GM23338 (cell line): ENCODE data around the gene MATCAP1. TPM values are rescaled to one million over a fixed set of nuclear protein-coding genes. Genes with fewer than 3 reads are reported as not detected.

Source experiments
- ATAC-seq: fragments of 200-7000 bp; cut with Tn5 transposase; 3 replicates; pipeline ENCODE4 v1.9.1; 2020
- DNase-seq: peaks from one replicate; pipeline ENCODE4 v3.0.0-alpha.2; 2015; ENCODE audit warnings: low spot score
- H2AFZ ChIP-seq: fragments of 200-600 bp; sonication (generic); 2 replicates; pipeline ENCODE4 v1.8.0; 2016; ENCODE audit warnings: antibody characterized with exemption, mild to moderate bottlenecking, moderate library complexity
- H3F3A ChIP-seq: fragments of 200-600 bp; sonication (generic); replicated peaks from 2 replicates; pipeline ENCODE4 v1.8.0; 2017; ENCODE audit warnings: antibody characterized with exemption, mixed run types, low read depth
- H3K27ac ChIP-seq: fragments of 200-600 bp; sonication (generic); 2 replicates; pipeline ENCODE4 v1.6.1; 2016; ENCODE audit warnings: low read depth
- H3K27me3 ChIP-seq: fragments of 200-600 bp; sonication (generic); 2 replicates; pipeline ENCODE4 v1.8.0; 2016; ENCODE audit warnings: mild to moderate bottlenecking, mixed run types, moderate library complexity; ENCODE audit not compliant: insufficient read depth
- H3K36me3 ChIP-seq: fragments of 200-600 bp; sonication (generic); 2 replicates; pipeline ENCODE4 v1.8.0; 2016; ENCODE audit warnings: mild to moderate bottlenecking; ENCODE audit not compliant: insufficient read depth
- H3K4me1 ChIP-seq: fragments of 200-600 bp; sonication (generic); 2 replicates; pipeline ENCODE4 v1.8.0; 2016; ENCODE audit warnings: mild to moderate bottlenecking, moderate library complexity; ENCODE audit not compliant: insufficient read depth
- H3K4me2 ChIP-seq: fragments of 200-600 bp; sonication (generic); 2 replicates; pipeline ENCODE4 v1.7.1; 2017; ENCODE audit warnings: mixed run types
- H3K4me3 ChIP-seq: fragments of 200-600 bp; sonication (generic); 2 replicates; pipeline ENCODE4 v1.6.1; 2016; ENCODE audit warnings: mixed run types
- H3K79me2 ChIP-seq: fragments of 200-600 bp; sonication (generic); replicated peaks from 2 replicates; pipeline ENCODE4 v1.8.0; 2017; ENCODE audit warnings: mild to moderate bottlenecking; ENCODE audit not compliant: insufficient read depth
- H3K9me2 ChIP-seq: fragments of 200-600 bp; sonication (generic); 2 replicates; pipeline ENCODE4 v1.8.0; 2017; ENCODE audit not compliant: insufficient read depth
- H4K20me1 ChIP-seq: fragments of 200-600 bp; sonication (generic); replicated peaks from 2 replicates; pipeline ENCODE4 v1.8.0; 2017; ENCODE audit warnings: mild to moderate bottlenecking; ENCODE audit not compliant: insufficient read depth
- H3K27ac Mint-ChIP-seq: 2 replicates; pipeline ENCODE4 v1.8.0; 2020; ENCODE audit warnings: inconsistent platforms, mild to moderate bottlenecking, moderate library complexity, mixed read lengths
- H3K27me3 Mint-ChIP-seq: 3 replicates; pipeline ENCODE4 v1.8.0; 2022; ENCODE audit warnings: low read depth, mild to moderate bottlenecking, moderate library complexity, mixed read lengths, inconsistent platforms; ENCODE audit not compliant: insufficient read depth, poor library complexity
- H3K36me3 Mint-ChIP-seq: 3 replicates; pipeline ENCODE4 v1.8.0; 2021; ENCODE audit warnings: low read depth, mild to moderate bottlenecking, inconsistent platforms, moderate library complexity, mixed read lengths
- H3K4me1 Mint-ChIP-seq: 3 replicates; pipeline ENCODE4 v1.8.0; 2020; ENCODE audit warnings: mild to moderate bottlenecking, inconsistent platforms, mixed read lengths
- H3K4me3 Mint-ChIP-seq: 3 replicates; pipeline ENCODE4 v1.8.0; 2021; ENCODE audit warnings: moderate library complexity, mild to moderate bottlenecking, inconsistent platforms, mixed read lengths
- H3K9me3 Mint-ChIP-seq: 3 replicates; pipeline ENCODE4 v1.8.0; 2020; ENCODE audit warnings: moderate library complexity, mild to moderate bottlenecking, inconsistent platforms, mixed read lengths
- EZH2 ChIP-seq: fragments of 200-600 bp; sonication (generic); IDR thresholded peaks from one replicate; pipeline ENCODE4 v1.8.0; 2017; ENCODE audit warnings: antibody characterized with exemption, mild to moderate bottlenecking, low read depth; ENCODE audit not compliant: unreplicated experiment
- EZH2phosphoT487 ChIP-seq: fragments of 200-600 bp; sonication (generic); IDR thresholded peaks from one replicate; pipeline ENCODE4 v1.8.1; 2018; ENCODE audit warnings: antibody characterized with exemption; ENCODE audit not compliant: unreplicated experiment
- NANOG ChIP-seq: IDR thresholded peaks from 2 replicates; pipeline ENCODE4 v1.6.1; 2016; ENCODE audit warnings: antibody characterized with exemption, borderline replicate concordance
- POLR2AphosphoS5 ChIP-seq: IDR thresholded peaks from 2 replicates; pipeline ENCODE4 v1.6.1; 2016; ENCODE audit warnings: antibody characterized with exemption, low read depth
- STAT1 ChIP-seq: IDR thresholded peaks from one replicate; pipeline ENCODE4 v1.6.1; 2016; ENCODE audit warnings: antibody characterized with exemption; ENCODE audit not compliant: unreplicated experiment
- ZNF331 ChIP-seq: fragments of 250-450 bp; sonication (Bioruptor Pico); IDR thresholded peaks from 2 replicates; pipeline ENCODE4 v1.5.0; 2020; ENCODE audit warnings: low read depth, mild to moderate bottlenecking, moderate library complexity
- polyA plus RNA-seq: library from polyadenylated mRNA; unstranded; fragments of >200 nt; fragmentation: Nextera tagmentation; extraction: Ambion mirVana; gene quantifications from 2 replicates; pipeline ENCODE4 v1.2.1, GENCODE V29; 2016
- total RNA-seq: library from RNA; depleted of rRNA; stranded (reverse); fragments of >200 nt; shearing (Covaris generic); gene quantifications from 2 replicates; pipeline ENCODE4 v1.2.3, GENCODE V29; 2014
- TF ChIP-seq, protein P1 (sequence below): IDR thresholded peaks from one replicate; pipeline ENCODE4 v1.6.1; 2018; ENCODE audit warnings: antibody characterized with exemption; ENCODE audit not compliant: unreplicated experiment
- TF ChIP-seq, protein P2 (sequence below): IDR thresholded peaks from 2 replicates; pipeline ENCODE4 v1.6.1; 2016; ENCODE audit warnings: antibody characterized with exemption
- TF ChIP-seq, protein P3 (sequence below), 2 experiments: fragments of 200-600 bp in 1 of 2; sonication (generic) in 1 of 2; conservative IDR thresholded peaks; 2 replicates each; pipeline versions ENCODE4 v1.5.1 to v1.6.1; 2016 to 2017; ENCODE audit warnings: antibody characterized with exemption in 2 of 2, low read depth in 2 of 2, mild to moderate bottlenecking in 2 of 2, moderate library complexity in 1 of 2
- TF ChIP-seq, protein P4 (sequence below): fragments of 250-450 bp; sonication (Bioruptor Pico); IDR thresholded peaks from 2 replicates; pipeline ENCODE4 v1.5.0; 2020; ENCODE audit warnings: mild to moderate bottlenecking, moderate library complexity

Gene MATCAP1
- total and polyA plus RNA-seq, 2 experiments from 2014 or later, result 9.5 to 22.7 TPM

DNA sequence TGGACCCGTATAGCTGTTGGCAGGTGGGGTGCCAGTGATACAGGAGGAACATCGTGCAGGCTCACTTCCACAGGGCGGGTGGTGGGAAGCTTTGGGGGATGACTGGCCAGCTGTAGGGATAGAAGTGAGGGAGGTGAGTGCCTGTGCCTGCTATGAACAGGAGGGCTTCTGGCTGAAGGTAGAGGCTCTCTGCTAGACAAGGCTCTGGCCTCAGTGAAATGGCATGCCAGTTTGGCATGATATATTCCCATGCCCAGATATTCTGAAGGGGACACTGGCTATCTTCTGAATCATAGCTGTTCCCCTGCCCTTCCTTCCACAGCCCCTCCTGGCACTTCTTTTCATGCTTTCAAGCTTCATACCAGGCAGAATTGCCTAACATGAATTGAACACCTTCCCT is 54.9 kb downstream of the MATCAP1 start:
- no peaks in the 10 kb centered on the region for H3K9me3 Mint-ChIP-seq
- ATAC-seq, result no peak

More for the DNA sequence above, 54.9 kb downstream of the MATCAP1 start:
- Histone ChIP-seq H3F3A (no peaks in the 10 kb centered on the region), H3K27me3 (no peaks in the 10 kb centered on the region), H3K9me2 (no peaks in the 10 kb centered on the region), H2AFZ (no peak overlapping the region), H3K4me3 (no peak overlapping the region), H4K20me1 (no peaks in the 10 kb centered on the region; the same call in 1 of the 2 replicates), H3K4me1 (no peaks in the 10 kb centered on the region), H3K27ac (no peak overlapping the region), H3K79me2 (no peaks in the 10 kb centered on the region), H3K36me3 (peaks cover 14% of the 10 kb centered on the region; the same call in 1 of the 2 replicates), H3K4me2 (no peak overlapping the region)
- no peaks in the 10 kb centered on the region for H3K4me1 Mint-ChIP-seq
- no peak overlapping the region for H3K4me3 Mint-ChIP-seq
- peaks cover 23% of the 10 kb centered on the region for H3K36me3 Mint-ChIP-seq
- no peak for DNase-seq
- no peak overlapping the region; the same call in 1 of the 2 replicates for H3K27ac Mint-ChIP-seq
- peaks cover 3% of the 10 kb centered on the region for H3K27me3 Mint-ChIP-seq
- TF ChIP-seq, protein P1, sequence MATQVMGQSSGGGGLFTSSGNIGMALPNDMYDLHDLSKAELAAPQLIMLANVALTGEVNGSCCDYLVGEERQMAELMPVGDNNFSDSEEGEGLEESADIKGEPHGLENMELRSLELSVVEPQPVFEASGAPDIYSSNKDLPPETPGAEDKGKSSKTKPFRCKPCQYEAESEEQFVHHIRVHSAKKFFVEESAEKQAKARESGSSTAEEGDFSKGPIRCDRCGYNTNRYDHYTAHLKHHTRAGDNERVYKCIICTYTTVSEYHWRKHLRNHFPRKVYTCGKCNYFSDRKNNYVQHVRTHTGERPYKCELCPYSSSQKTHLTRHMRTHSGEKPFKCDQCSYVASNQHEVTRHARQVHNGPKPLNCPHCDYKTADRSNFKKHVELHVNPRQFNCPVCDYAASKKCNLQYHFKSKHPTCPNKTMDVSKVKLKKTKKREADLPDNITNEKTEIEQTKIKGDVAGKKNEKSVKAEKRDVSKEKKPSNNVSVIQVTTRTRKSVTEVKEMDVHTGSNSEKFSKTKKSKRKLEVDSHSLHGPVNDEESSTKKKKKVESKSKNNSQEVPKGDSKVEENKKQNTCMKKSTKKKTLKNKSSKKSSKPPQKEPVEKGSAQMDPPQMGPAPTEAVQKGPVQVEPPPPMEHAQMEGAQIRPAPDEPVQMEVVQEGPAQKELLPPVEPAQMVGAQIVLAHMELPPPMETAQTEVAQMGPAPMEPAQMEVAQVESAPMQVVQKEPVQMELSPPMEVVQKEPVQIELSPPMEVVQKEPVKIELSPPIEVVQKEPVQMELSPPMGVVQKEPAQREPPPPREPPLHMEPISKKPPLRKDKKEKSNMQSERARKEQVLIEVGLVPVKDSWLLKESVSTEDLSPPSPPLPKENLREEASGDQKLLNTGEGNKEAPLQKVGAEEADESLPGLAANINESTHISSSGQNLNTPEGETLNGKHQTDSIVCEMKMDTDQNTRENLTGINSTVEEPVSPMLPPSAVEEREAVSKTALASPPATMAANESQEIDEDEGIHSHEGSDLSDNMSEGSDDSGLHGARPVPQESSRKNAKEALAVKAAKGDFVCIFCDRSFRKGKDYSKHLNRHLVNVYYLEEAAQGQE, result no peak
- no peak for TF ChIP-seq ZNF331 (CRISPR knock-in tag)
- no peak for TF ChIP-seq POLR2AphosphoS5
- TF ChIP-seq STAT1, result no peak
- TF ChIP-seq, protein P2, sequence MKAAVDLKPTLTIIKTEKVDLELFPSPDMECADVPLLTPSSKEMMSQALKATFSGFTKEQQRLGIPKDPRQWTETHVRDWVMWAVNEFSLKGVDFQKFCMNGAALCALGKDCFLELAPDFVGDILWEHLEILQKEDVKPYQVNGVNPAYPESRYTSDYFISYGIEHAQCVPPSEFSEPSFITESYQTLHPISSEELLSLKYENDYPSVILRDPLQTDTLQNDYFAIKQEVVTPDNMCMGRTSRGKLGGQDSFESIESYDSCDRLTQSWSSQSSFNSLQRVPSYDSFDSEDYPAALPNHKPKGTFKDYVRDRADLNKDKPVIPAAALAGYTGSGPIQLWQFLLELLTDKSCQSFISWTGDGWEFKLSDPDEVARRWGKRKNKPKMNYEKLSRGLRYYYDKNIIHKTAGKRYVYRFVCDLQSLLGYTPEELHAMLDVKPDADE, result no peak
- TF ChIP-seq, protein P3, sequence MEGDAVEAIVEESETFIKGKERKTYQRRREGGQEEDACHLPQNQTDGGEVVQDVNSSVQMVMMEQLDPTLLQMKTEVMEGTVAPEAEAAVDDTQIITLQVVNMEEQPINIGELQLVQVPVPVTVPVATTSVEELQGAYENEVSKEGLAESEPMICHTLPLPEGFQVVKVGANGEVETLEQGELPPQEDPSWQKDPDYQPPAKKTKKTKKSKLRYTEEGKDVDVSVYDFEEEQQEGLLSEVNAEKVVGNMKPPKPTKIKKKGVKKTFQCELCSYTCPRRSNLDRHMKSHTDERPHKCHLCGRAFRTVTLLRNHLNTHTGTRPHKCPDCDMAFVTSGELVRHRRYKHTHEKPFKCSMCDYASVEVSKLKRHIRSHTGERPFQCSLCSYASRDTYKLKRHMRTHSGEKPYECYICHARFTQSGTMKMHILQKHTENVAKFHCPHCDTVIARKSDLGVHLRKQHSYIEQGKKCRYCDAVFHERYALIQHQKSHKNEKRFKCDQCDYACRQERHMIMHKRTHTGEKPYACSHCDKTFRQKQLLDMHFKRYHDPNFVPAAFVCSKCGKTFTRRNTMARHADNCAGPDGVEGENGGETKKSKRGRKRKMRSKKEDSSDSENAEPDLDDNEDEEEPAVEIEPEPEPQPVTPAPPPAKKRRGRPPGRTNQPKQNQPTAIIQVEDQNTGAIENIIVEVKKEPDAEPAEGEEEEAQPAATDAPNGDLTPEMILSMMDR (conservative IDR thresholded peaks at IDR 0.05; ENCODE audit: low read depth in 2 of 2), result no peak
- no peak for TF ChIP-seq EZH2
- no peak for TF ChIP-seq NANOG
- TF ChIP-seq, protein P4, sequence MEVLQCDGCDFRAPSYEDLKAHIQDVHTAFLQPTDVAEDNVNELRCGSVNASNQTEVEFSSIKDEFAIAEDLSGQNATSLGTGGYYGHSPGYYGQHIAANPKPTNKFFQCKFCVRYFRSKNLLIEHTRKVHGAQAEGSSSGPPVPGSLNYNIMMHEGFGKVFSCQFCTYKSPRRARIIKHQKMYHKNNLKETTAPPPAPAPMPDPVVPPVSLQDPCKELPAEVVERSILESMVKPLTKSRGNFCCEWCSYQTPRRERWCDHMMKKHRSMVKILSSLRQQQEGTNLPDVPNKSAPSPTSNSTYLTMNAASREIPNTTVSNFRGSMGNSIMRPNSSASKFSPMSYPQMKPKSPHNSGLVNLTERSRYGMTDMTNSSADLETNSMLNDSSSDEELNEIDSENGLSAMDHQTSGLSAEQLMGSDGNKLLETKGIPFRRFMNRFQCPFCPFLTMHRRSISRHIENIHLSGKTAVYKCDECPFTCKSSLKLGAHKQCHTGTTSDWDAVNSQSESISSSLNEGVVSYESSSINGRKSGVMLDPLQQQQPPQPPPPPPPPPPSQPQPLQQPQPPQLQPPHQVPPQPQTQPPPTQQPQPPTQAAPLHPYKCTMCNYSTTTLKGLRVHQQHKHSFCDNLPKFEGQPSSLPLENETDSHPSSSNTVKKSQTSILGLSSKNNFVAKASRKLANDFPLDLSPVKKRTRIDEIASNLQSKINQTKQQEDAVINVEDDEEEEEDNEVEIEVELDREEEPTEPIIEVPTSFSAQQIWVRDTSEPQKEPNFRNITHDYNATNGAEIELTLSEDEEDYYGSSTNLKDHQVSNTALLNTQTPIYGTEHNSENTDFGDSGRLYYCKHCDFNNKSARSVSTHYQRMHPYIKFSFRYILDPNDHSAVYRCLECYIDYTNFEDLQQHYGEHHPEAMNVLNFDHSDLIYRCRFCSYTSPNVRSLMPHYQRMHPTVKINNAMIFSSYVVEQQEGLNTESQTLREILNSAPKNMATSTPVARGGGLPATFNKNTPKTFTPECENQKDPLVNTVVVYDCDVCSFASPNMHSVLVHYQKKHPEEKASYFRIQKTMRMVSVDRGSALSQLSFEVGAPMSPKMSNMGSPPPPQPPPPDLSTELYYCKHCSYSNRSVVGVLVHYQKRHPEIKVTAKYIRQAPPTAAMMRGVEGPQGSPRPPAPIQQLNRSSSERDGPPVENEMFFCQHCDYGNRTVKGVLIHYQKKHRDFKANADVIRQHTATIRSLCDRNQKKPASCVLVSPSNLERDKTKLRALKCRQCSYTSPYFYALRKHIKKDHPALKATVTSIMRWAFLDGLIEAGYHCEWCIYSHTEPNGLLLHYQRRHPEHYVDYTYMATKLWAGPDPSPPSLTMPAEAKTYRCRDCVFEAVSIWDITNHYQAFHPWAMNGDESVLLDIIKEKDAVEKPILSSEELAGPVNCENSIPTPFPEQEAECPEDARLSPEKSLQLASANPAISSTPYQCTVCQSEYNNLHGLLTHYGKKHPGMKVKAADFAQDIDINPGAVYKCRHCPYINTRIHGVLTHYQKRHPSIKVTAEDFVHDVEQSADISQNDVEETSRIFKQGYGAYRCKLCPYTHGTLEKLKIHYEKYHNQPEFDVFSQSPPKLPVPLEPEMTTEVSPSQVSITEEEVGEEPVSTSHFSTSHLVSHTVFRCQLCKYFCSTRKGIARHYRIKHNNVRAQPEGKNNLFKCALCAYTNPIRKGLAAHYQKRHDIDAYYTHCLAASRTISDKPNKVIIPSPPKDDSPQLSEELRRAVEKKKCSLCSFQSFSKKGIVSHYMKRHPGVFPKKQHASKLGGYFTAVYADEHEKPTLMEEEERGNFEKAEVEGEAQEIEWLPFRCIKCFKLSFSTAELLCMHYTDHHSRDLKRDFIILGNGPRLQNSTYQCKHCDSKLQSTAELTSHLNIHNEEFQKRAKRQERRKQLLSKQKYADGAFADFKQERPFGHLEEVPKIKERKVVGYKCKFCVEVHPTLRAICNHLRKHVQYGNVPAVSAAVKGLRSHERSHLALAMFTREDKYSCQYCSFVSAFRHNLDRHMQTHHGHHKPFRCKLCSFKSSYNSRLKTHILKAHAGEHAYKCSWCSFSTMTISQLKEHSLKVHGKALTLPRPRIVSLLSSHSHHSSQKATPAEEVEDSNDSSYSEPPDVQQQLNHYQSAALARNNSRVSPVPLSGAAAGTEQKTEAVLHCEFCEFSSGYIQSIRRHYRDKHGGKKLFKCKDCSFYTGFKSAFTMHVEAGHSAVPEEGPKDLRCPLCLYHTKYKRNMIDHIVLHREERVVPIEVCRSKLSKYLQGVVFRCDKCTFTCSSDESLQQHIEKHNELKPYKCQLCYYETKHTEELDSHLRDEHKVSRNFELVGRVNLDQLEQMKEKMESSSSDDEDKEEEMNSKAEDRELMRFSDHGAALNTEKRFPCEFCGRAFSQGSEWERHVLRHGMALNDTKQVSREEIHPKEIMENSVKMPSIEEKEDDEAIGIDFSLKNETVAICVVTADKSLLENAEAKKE (CRISPR knock-in tag), result no peak
- TF ChIP-seq EZH2phosphoT487, result no peak
